ENCODE measurements around the gene KANSL1. TPM values are rescaled to one million over a fixed set of nuclear protein-coding genes. Genes with fewer than 3 reads are reported as not detected.
"Not testable (repeated sequence)": the region's sequence is repeated elsewhere in the genome, so short reads cannot be mapped to it uniquely, and the experiment has no call there.

Gene KANSL1
- total RNA-seq: 100 to 1,000 TPM in 1 of 2 donors, 10 to 100 TPM in 1; 77.9 to 189 TPM
- polyA plus RNA-seq: 10 to 100 TPM; 16.2 to 17.0 TPM
- long read RNA-seq, donor 1, full-length matches to known transcripts: 7 of 22 reads
- long read RNA-seq, donor 1, partial matches to known transcripts: 6 of 22 reads
- long read RNA-seq, donor 1, other reads (novel, unspliced or antisense): 9 of 22 reads
- long read RNA-seq, donor 2, full-length matches to known transcripts: 5 of 11 reads
- long read RNA-seq, donor 2, partial matches to known transcripts: 6 of 11 reads
- long read RNA-seq, donor 2, other reads (novel, unspliced or antisense): 0 of 11 reads
- long read RNA-seq, donor 3, full-length matches to known transcripts: 9 of 14 reads
- long read RNA-seq, donor 3, partial matches to known transcripts: 5 of 14 reads
- long read RNA-seq, donor 3, other reads (novel, unspliced or antisense): 0 of 14 reads
- long read RNA-seq, donor 4, full-length matches to known transcripts: 9 of 14 reads
- long read RNA-seq, donor 4, partial matches to known transcripts: 5 of 14 reads
- long read RNA-seq, donor 4, other reads (novel, unspliced or antisense): 0 of 14 reads
- long read RNA-seq, donor 5, full-length matches to known transcripts: 12 of 29 reads
- long read RNA-seq, donor 5, partial matches to known transcripts: 17 of 29 reads
- long read RNA-seq, donor 5, other reads (novel, unspliced or antisense): 0 of 29 reads

DNA sequence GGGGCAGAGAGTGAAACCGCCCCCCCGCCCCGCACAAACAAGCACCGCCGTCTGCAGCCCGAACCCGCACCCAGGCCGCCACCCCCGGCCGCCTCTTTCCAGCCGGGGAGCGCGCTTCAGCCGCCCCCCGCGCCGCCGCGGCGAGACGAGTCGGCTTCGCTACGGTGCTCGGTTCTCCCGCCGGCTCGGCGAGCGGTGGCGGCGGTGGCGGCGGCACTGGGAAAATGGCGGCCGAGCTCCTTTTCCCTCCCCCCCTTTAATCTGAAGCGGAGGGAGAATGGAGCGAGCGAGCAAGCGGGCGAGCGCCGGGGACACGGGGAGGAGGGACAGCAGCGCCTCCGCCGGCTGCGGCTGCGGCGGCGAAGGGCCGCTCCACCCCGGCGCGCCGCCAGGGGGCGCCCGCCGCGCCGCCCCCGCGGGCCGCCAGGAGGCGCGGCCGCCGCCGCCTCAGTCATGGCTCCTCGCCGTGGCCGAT lies at the start of gene KANSL1:
KANSL1 (minus strand) TSS at position 279 of the 475 bp plus-strand sequence. CDS start 21,286 bp downstream, outside the sequence.
- ATAC-seq (ENCODE audit: insufficient read depth, low FRiP score): peak; percentile 85
- WGBS, 2 donors: 0 to 1% methylated on average over 28 to 72 of the region's 72 CpGs

DNA sequence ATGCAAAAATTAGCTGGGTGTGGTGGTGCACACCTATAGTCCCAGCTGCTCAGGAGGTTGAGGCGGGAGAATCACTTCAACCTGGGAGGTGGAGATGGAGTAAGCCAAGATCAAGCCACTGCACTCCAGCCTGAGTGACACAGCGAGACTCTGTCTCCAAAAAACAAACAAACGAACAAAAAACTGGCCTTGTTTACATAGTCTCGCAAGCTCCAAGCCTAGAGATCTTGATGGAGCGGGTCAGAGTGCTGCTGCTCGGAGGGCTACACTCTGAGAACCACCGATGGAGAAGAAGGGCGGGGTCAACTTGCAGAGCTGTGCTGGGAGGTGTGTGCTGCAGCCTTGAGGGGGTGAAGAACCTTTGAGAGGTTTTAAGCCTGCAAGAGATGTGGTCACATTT lies 38.1 kb upstream of the KANSL1 start:
- H3K4me3 ChIP-seq; ATAC-seq (ENCODE audit: insufficient read depth, low FRiP score); H3K9me3 ChIP-seq (ENCODE audit: control insufficient read depth in 4 of 4, insufficient read depth in 3 of 4, low read length in 3 of 4); H3K36me3 ChIP-seq (ENCODE audit: control insufficient read depth in 4 of 4, insufficient read depth in 4 of 4, low read length in 4 of 4); H3K4me1 ChIP-seq (ENCODE audit: control insufficient read depth in 5 of 5, insufficient read depth in 5 of 5, low read length in 5 of 5); DNase-seq; H3K9ac ChIP-seq (ENCODE audit: insufficient read depth in 1 of 2, low read length in 2 of 2); H3K27ac ChIP-seq (ENCODE audit: low read depth in 1 of 2, low read length in 1 of 2); H3K27me3 ChIP-seq (ENCODE audit: control insufficient read depth in 3 of 3, insufficient read depth in 3 of 3, low read length in 2 of 3): not testable (repeated sequence)
- whole genome bisulfite sequencing, 2 donors: 66 to 93% methylated on average over 7 of the region's 8 CpGs

More for the DNA sequence above, at the start of gene KANSL1:
- Histone ChIP-seq H3K9me3 (ENCODE audit: control insufficient read depth in 4 of 4, insufficient read depth in 3 of 4, low read length in 3 of 4) (no peaks in the 10 kb centered on the region), H3K27me3 (ENCODE audit: control insufficient read depth in 3 of 3, insufficient read depth in 3 of 3, low read length in 2 of 3) (no peaks in the 10 kb centered on the region), H3K27ac (ENCODE audit: low read depth in 1 of 2, low read length in 1 of 2) (peak within 1 kb of the TSS; percentile 99 to 100), H3K4me3 (peak within 1 kb of the TSS; percentile 75), H3K36me3 (ENCODE audit: control insufficient read depth in 4 of 4, insufficient read depth in 4 of 4, low read length in 4 of 4) (no peaks in the 10 kb centered on the region), H3K9ac (ENCODE audit: insufficient read depth in 1 of 2, low read length in 2 of 2) (peak within 1 kb of the TSS; percentile 92 to 93), H3K4me1 (ENCODE audit: control insufficient read depth in 5 of 5, insufficient read depth in 5 of 5, low read length in 5 of 5) (peaks cover 5 to 29% (median 21%) of the 10 kb centered on the region in 5 donors)
- DNase-seq: peak; percentile 93 to 97 (median 96)
- TF ChIP-seq, protein P1, sequence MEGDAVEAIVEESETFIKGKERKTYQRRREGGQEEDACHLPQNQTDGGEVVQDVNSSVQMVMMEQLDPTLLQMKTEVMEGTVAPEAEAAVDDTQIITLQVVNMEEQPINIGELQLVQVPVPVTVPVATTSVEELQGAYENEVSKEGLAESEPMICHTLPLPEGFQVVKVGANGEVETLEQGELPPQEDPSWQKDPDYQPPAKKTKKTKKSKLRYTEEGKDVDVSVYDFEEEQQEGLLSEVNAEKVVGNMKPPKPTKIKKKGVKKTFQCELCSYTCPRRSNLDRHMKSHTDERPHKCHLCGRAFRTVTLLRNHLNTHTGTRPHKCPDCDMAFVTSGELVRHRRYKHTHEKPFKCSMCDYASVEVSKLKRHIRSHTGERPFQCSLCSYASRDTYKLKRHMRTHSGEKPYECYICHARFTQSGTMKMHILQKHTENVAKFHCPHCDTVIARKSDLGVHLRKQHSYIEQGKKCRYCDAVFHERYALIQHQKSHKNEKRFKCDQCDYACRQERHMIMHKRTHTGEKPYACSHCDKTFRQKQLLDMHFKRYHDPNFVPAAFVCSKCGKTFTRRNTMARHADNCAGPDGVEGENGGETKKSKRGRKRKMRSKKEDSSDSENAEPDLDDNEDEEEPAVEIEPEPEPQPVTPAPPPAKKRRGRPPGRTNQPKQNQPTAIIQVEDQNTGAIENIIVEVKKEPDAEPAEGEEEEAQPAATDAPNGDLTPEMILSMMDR (IDR thresholded peaks at IDR 0.05; ENCODE audit: control extremely low read depth, extremely low read depth): peak; percentile 69

DNA sequence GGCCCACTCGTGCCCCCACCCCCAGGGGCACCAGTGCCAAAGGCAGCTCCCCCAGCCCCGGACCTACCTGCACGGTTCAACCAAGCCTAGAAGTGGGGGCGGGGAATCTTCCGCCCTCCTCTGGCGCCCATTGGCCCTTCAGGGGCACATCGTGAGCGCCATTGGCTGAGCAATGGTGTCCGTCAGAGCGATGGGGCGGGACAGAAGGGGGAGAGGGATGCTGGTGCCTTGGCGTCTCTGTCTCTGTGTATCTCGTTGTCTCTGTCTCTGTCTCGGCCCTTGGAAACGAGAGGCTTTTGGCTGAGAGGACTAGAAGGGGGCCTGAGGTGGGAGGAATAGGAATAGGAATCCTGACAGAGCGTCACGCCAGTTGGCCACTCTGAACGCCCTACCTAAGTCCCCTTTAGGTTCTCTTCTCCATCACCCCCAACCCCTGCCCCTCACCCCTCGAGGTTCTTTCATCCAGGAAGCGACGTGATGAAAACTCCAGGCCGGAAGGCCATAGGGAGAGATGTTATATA lies 32.1 kb upstream of the KANSL1 start:
- H3K27ac ChIP-seq (ENCODE audit: low read depth in 1 of 2, low read length in 1 of 2); H3K36me3 ChIP-seq (ENCODE audit: control insufficient read depth in 4 of 4, insufficient read depth in 4 of 4, low read length in 4 of 4); H3K9ac ChIP-seq (ENCODE audit: insufficient read depth in 1 of 2, low read length in 2 of 2); H3K9me3 ChIP-seq (ENCODE audit: control insufficient read depth in 4 of 4, insufficient read depth in 3 of 4, low read length in 3 of 4); H3K4me1 ChIP-seq (ENCODE audit: control insufficient read depth in 5 of 5, insufficient read depth in 5 of 5, low read length in 5 of 5); H3K27me3 ChIP-seq (ENCODE audit: control insufficient read depth in 3 of 3, insufficient read depth in 3 of 3, low read length in 2 of 3): not testable (repeated sequence)
- DNase-seq (peak; percentile 90 to 96 (median 91)), ATAC-seq (ENCODE audit: insufficient read depth, low FRiP score) (peak; percentile 99)
- WGBS, 2 donors: 0% methylated on average over 17 to 20 of the region's 22 CpGs
- H3K4me3 ChIP-seq: peak overlapping the region; percentile 45

GRCh38 chr17:46224864-46225263 lies 31.6 kb upstream of the KANSL1 start:
- WGBS, 2 donors: 0 to 1% methylated on average over 12 to 53 of the region's 54 CpGs
- H3K27me3 ChIP-seq (ENCODE audit: control insufficient read depth in 3 of 3, insufficient read depth in 3 of 3, low read length in 2 of 3); H3K9me3 ChIP-seq (ENCODE audit: control insufficient read depth in 4 of 4, insufficient read depth in 3 of 4, low read length in 3 of 4); H3K36me3 ChIP-seq (ENCODE audit: control insufficient read depth in 4 of 4, insufficient read depth in 4 of 4, low read length in 4 of 4); H3K4me1 ChIP-seq (ENCODE audit: control insufficient read depth in 5 of 5, insufficient read depth in 5 of 5, low read length in 5 of 5); H3K9ac ChIP-seq (ENCODE audit: insufficient read depth in 1 of 2, low read length in 2 of 2); H3K27ac ChIP-seq (ENCODE audit: low read depth in 1 of 2, low read length in 1 of 2): not testable (repeated sequence)
- H3K4me3 ChIP-seq: peak overlapping the region; percentile 45
- peak; percentile 7 to 19 (median 13) for DNase-seq
- peak; percentile 25 for ATAC-seq (ENCODE audit: insufficient read depth, low FRiP score)

DNA sequence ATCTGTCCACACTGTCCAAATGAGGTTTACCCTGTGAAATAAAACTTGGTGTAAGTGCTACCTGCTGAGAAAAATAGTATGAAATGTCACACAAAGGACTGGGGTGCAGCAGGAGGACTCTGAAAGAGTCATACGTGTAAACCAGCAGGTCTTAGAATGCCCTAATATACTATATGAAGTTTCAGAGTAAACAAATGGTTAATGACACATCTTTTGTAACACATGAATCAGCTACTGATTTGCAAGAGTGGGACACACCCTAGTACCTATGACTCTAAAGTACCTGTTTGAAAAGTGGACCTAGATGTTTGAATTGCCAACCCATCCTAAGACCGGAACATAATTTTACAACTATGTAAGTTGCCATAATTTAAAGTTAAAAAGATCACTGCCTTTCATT lies 29.8 kb upstream of the KANSL1 start:
- H3K27me3 ChIP-seq (ENCODE audit: control insufficient read depth in 3 of 3, insufficient read depth in 3 of 3, low read length in 2 of 3); DNase-seq; H3K4me1 ChIP-seq (ENCODE audit: control insufficient read depth in 5 of 5, insufficient read depth in 5 of 5, low read length in 5 of 5); H3K27ac ChIP-seq (ENCODE audit: low read depth in 1 of 2, low read length in 1 of 2); H3K9ac ChIP-seq (ENCODE audit: insufficient read depth in 1 of 2, low read length in 2 of 2); H3K4me3 ChIP-seq; ATAC-seq (ENCODE audit: insufficient read depth, low FRiP score); H3K9me3 ChIP-seq (ENCODE audit: control insufficient read depth in 4 of 4, insufficient read depth in 3 of 4, low read length in 3 of 4); H3K36me3 ChIP-seq (ENCODE audit: control insufficient read depth in 4 of 4, insufficient read depth in 4 of 4, low read length in 4 of 4): not testable (repeated sequence)
- no CpG with 5 or more reads among the region's 2 CpGs for WGBS, 2 donors
